A673 (cell line): ENCODE results near the gene UTS2R. TPM values are rescaled to one million over a fixed set of nuclear protein-coding genes. Genes with fewer than 3 reads are reported as not detected.

ENCODE experiments used
- BruUV-seq: library from RNA; stranded (reverse); fragments of 400-500 nt; replicated peaks from 2 replicates; lab custom pipeline; 2021; lab: Mats Ljungman, UMichigan
- CTCF ChIA-PET: fragments of 300-600 bp; sonication (Branson Sonifier 250); formaldehyde crosslinking; loops from one replicate; lab custom pipeline; 2022; ENCODE audit warnings: antibody characterized with exemption; lab: Charles Lee
- POLR2A ChIA-PET: fragments of 300-600 bp; sonication (Branson Sonifier 250); formaldehyde crosslinking; loops from one replicate; lab custom pipeline; 2022; ENCODE audit warnings: antibody characterized with exemption; ENCODE audit not compliant: low non-redundant PET; lab: Charles Lee
- DNase-seq: peaks from one replicate; pipeline ENCODE4 v3.0.0-alpha.2; 2015; ENCODE audit warnings: low spot score
- H3K27ac ChIP-seq: fragments of 200-600 bp; sonication (generic); 2 replicates; pipeline ENCODE4 v1.5.1; 2016; ENCODE audit warnings: mixed run types, low read depth, mild to moderate bottlenecking, mixed read lengths, antibody characterized with exemption, low read length; ENCODE audit not compliant: poor library complexity, severe bottlenecking
- H3K27me3 ChIP-seq: fragments of 200-600 bp; sonication (generic); replicated peaks from 2 replicates; pipeline ENCODE4 v1.6.1; 2017; ENCODE audit warnings: mixed run types, low read depth, mild to moderate bottlenecking, mixed read lengths, antibody characterized with exemption, low read length; ENCODE audit not compliant: insufficient read depth, poor library complexity
- H3K36me3 ChIP-seq: fragments of 200-600 bp; sonication (generic); 2 replicates; pipeline ENCODE4 v1.6.1; 2016; ENCODE audit warnings: mixed run types, mild to moderate bottlenecking, mixed read lengths, antibody characterized with exemption, low read length; ENCODE audit not compliant: insufficient read depth, poor library complexity, severe bottlenecking
- H3K4me1 ChIP-seq: fragments of 200-600 bp; sonication (generic); 2 replicates; pipeline ENCODE4 v1.6.1; 2017; ENCODE audit warnings: mixed run types, mild to moderate bottlenecking, mixed read lengths, antibody characterized with exemption, low read length; ENCODE audit not compliant: insufficient read depth, poor library complexity, severe bottlenecking
- H3K4me3 ChIP-seq: fragments of 200-600 bp; sonication (generic); 2 replicates; pipeline ENCODE4 v1.5.1; 2016; ENCODE audit warnings: low read depth, mixed run types, mild to moderate bottlenecking, mixed read lengths, low read length; ENCODE audit not compliant: poor library complexity, severe bottlenecking
- H3K9me3 ChIP-seq: fragments of 200-600 bp; sonication (generic); 2 replicates; pipeline ENCODE4 v1.6.1; 2016; ENCODE audit warnings: mixed run types, low read depth, mild to moderate bottlenecking, mixed read lengths, antibody characterized with exemption, low read length; ENCODE audit not compliant: poor library complexity, severe bottlenecking
- EZH2 ChIP-seq: fragments of 200-600 bp; sonication (generic); IDR thresholded peaks from 2 replicates; pipeline ENCODE4 v1.6.1; 2017; ENCODE audit warnings: borderline replicate concordance, low read depth, mild to moderate bottlenecking, mixed read lengths, antibody characterized with exemption, low read length; ENCODE audit not compliant: poor library complexity, severe bottlenecking
- intact Hi-C: fragments of 100-400 bp; cut with micrococcal nuclease; formaldehyde crosslinking; loops from one replicate; pipeline ENCODE4 v1.10.0; 2022; ENCODE audit not compliant: unreplicated experiment
- total RNA-seq: library from RNA; stranded (reverse); gene quantifications from 2 replicates; pipeline ENCODE4 v1.2.3, GENCODE V29; 2021
- TF ChIP-seq, protein P1 (sequence below): fragments of 300-800, 200-600 bp; sonication (generic); conservative IDR thresholded peaks from 2 replicates; pipeline ENCODE4 v1.5.1; 2017; ENCODE audit warnings: low read depth, mild to moderate bottlenecking, antibody characterized with exemption, low read length, moderate library complexity, mixed read lengths

The UTS2R gene
- total RNA-seq, 1 experiment from 2014 or later, result 0.58 TPM

DNA sequence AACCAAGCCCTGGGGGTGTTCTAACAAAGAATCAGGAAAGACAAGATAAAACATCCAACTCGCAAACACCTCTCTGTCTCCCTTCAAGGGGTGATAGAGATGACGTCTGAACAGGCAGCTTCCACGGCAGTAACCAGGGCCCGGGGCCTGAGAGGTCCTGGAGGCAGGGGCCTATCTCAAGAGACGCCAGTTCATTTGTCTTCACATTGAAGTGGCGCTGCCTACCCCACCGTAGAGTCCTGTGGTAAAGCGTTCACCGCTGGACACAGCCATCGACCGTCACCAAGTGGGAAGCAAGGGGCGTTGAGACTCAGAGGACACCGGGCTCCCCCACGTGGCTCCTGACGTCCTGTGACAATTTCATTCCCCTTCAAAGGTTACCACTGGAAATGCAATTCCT is 21.4 kb downstream of the UTS2R start:
- no peak for TF ChIP-seq EZH2
- TF ChIP-seq, protein P1, sequence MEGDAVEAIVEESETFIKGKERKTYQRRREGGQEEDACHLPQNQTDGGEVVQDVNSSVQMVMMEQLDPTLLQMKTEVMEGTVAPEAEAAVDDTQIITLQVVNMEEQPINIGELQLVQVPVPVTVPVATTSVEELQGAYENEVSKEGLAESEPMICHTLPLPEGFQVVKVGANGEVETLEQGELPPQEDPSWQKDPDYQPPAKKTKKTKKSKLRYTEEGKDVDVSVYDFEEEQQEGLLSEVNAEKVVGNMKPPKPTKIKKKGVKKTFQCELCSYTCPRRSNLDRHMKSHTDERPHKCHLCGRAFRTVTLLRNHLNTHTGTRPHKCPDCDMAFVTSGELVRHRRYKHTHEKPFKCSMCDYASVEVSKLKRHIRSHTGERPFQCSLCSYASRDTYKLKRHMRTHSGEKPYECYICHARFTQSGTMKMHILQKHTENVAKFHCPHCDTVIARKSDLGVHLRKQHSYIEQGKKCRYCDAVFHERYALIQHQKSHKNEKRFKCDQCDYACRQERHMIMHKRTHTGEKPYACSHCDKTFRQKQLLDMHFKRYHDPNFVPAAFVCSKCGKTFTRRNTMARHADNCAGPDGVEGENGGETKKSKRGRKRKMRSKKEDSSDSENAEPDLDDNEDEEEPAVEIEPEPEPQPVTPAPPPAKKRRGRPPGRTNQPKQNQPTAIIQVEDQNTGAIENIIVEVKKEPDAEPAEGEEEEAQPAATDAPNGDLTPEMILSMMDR, result no peak
- intact Hi-C loops, result no loop called here
- no peak overlapping the region for H3K27ac ChIP-seq
- no peaks in the 10 kb centered on the region for H3K36me3 ChIP-seq
- peaks cover 10% of the 10 kb centered on the region for H3K4me1 ChIP-seq
- no peak overlapping the region for H3K4me3 ChIP-seq
- CTCF ChIA-PET, result no interaction called here
- no peak for DNase-seq
- no peaks in the 10 kb centered on the region for H3K27me3 ChIP-seq
- BruUV-seq, result no TSS peak
- POLR2A ChIA-PET, result interaction anchor here (0.5 kb wide), 1 partner anchor 169 kb away, joined by 3 read pairs; no protein-coding TSS in a partner anchor
- H3K9me3 ChIP-seq, result no peaks in the 10 kb centered on the region

DNA sequence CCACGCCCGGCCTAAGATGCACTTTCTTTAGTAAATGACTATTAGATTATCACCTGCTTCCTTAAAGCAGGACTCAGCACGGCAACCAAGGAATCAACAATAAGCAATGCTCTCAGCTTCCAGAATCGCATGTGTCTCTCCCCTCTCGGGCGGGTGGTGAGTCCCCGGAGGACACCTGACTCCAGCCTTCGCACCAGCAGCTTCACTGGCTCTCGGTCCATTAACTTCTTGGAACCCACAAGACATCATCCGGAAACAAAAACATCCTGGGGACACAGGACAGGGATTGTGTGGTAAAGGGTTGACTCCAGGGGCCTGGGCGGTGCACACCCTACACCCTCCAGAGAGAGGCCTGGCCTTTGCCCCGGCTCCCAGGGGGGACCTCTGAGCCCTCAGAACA is 22.7 kb downstream of the UTS2R start:
- intact Hi-C loops, result no loop called here
- H3K27ac ChIP-seq, result no peak overlapping the region
- H3K4me3 ChIP-seq, result no peak overlapping the region
- H3K9me3 ChIP-seq, result no peaks in the 10 kb centered on the region
- DNase-seq, result no peak
- H3K27me3 ChIP-seq, result no peaks in the 10 kb centered on the region
- no peak for TF ChIP-seq EZH2
- TF ChIP-seq, protein P1, result no peak
- CTCF ChIA-PET, result no interaction called here
- H3K36me3 ChIP-seq, result no peaks in the 10 kb centered on the region
- no TSS peak for BruUV-seq
- H3K4me1 ChIP-seq, result peaks cover 16% of the 10 kb centered on the region
- POLR2A ChIA-PET, result interaction anchor here (0.6 kb wide), 1 partner anchor 23 kb away, joined by 19 read pairs; no protein-coding TSS in a partner anchor

DNA sequence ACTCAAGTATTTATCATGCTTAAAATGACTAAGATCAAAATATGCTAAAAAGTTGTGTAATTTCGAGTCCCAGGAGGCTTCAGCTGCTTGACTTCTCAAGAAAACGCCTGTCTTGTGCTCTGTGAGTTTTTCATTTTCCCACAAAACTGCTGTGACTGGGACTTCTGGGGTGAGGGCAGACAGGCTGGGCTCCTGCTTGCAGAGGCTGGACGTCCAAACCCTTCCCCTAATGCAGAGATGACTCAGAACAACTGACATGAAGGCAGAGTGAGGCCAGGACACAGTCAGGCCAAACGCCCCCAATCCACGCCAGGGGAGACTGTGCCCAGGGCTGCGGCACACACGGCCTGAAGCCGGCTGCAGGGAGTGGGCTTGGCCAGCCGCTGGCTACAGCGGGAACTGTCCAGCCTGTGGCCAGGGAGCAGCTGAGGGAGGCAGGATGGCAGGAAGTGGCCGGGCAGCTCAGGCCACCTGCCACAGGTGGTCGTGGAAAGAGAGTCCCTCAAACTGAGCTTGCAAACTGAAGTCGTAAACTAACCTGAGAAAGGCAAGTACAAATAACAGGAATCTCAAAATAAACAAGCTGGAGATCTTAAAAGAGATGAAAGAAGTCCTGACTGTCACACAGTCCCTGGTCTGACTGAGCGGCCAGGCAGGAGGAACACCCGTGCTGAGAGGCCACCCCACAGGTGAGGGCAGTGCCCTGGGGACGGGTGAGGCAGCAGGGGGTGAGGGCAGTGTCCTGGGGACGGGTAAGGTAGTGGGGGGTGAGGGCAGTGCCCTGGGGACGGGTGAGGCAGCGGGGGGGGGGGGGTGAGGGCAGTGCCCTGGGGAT is 25.3 kb downstream of the UTS2R start:
- ChIA-PET POLR2A (no interaction called here), CTCF (interaction anchor here (0.6 kb wide), 1 partner anchor 74 kb away, joined by 5 read pairs; no protein-coding TSS in a partner anchor)
- peak overlapping the region; percentile 59 for H3K27ac ChIP-seq
- TF ChIP-seq, protein P1, result no peak
- TF ChIP-seq EZH2, result no peak
- peaks cover 29% of the 10 kb centered on the region for H3K4me1 ChIP-seq
- no peaks in the 10 kb centered on the region for H3K27me3 ChIP-seq
- BruUV-seq, result no TSS peak
- no peaks in the 10 kb centered on the region for H3K9me3 ChIP-seq
- peak; percentile 47 for DNase-seq
- H3K36me3 ChIP-seq, result no peaks in the 10 kb centered on the region
- H3K4me3 ChIP-seq, result no peak overlapping the region
- intact Hi-C loops, result no loop called here
